Stimulated activated CD8-positive, alpha-beta memory T cell treated with anti-CD3 and anti-CD28 coated beads, Interleukin-15, amount 100 ng/mL, for 4 hours (primary cell): ENCODE results near the gene CERT1.

Source experiments
- DNase-seq, 2 donors: peaks; one replicate each; pipeline ENCODE4 v3.0.0-alpha.2; 2020; ENCODE audit warnings: low read depth in 2 of 2

CERT1 gene

GRCh38 chr5:75473463-75473862 is 38.0 kb downstream of the CERT1 start:
- no peak for DNase-seq

DNA sequence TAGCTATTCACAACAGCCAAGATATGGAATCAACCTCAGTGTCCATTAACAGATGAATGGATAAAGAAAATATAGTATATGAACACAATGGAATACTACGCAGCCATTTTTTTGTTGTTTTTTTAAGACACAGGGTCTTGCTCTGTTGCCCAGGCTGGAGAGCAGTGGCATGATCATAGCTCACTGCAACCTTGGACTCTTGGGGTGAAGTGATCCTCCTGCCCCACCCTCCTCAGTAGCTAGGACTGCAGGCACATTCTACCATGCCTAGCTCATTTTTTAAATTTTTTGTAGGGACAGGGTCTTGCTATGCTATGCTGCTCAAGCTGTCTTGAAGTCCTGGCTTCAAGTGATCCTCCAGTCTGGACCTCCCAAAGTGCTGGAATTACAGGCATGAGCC is 38.5 kb downstream of the CERT1 start:
- DNase-seq: no peak

GRCh38 chr5:75471193-75471592 is 40.2 kb downstream of the CERT1 start:
- no peak for DNase-seq

DNA sequence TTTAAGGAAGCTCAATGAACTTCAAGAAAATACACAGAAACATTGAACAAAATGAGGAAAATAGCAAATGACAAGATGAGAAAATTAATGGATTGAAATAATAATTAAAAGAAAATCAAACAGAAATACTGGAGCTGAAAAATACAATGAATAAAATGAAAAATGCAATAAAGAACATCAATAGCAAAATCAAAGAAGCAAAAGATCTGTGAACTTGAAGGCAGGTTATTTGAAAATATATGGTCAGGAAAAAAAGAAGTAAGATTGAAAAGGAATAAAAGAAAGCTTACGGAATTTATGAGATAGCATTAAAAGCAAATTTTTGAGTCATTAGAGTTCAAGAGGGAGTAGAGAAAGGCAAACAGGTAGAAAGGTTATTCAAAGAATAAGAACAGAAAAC is 42.4 kb downstream of the CERT1 start:
- DNase-seq: no peak

DNA sequence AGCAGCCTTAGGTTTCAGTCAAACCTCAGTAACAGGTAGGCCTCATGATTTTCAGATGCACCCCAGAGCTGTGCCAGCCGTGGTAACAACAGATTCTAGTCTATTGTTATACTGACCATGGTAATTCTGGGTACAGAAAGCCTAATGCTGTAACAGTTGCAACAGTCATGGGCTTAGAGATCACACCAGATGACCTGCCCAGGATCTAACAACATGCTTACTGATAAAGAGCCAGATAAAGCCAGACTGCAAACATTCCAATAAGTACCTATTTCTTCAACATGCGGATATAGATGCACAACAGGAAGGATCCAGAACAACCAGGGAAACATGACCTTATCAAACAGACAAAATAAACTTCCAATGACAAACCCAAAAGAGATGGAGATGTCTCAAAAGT is 42.8 kb downstream of the CERT1 start:
- no peak for DNase-seq

GRCh38 chr5:75466006-75466716 is 45.3 kb downstream of the CERT1 start:
- DNase-seq: no peak

GRCh38 chr5:75465480-75465879 is 45.9 kb downstream of the CERT1 start:
- no peak for DNase-seq

DNA sequence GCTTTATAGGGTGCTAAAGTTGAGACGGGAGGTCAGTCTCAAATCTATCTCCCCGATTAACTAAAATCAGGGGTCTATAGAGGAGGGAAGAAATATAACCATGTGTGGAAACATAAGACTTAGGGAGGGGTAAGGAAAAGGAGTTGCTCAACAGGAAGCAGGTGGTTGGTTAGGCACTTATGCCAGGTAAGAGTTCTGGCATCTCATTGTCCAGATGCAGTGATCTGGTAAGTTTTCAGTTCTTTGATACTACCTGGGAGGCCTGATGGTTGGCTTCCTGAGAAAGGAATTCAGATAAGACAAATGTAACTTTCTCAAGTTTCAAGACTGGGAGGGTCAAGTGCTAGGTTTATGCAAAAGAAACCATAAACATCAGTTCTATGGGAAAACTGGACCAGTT is 47.7 kb downstream of the CERT1 start:
- no peak for DNase-seq

GRCh38 chr5:75461679-75462078 is 49.8 kb downstream of the CERT1 start:
- DNase-seq: no peak

GRCh38 chr5:75460942-75461610 is 50.4 kb downstream of the CERT1 start:
- DNase-seq: no peak

- DNase-seq: no peak
These were observed 50.9 kb downstream of the CERT1 start for GRCh38 chr5:75460532-75460931.

- DNase-seq: no peak
These were observed 53.7 kb downstream of the CERT1 start for GRCh38 chr5:75457691-75458090.

DNA sequence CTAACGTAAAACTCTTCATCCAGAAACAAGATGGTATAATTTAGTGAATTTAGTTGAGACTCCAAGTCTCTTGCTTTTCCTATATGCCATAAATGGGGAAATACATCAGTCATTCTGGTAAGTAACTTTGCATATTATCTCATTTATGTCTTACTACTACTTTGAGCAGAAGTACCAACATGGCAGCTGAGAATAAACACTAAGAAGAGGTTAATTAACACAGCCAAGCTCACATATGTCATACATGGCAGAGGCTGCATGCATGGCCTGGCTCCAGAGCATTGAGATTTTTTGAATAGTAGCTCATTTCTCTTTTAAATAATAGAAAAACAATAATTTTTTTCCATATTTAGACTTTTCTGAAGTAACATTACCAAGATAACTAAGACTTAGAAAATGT is 54.3 kb downstream of the CERT1 start:
- no peak for DNase-seq

DNA sequence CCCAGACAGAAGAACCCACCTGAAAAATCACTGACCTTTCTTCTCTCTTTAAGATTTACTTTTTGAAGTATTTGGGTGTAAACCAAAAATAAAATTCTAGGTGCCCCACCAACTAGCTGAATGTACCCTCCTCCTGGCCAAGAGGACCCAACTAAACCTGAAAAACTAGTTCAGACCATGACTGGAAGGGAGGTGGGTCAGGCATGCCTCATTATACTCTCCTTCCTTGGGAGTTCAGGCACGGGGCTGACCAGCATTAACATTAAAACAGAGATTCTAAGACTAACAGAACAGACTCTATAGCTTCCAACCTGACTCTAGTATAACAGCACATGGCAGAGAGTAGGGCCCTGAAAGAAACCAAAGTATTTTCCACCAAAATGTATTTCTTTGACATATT is 61.4 kb downstream of the CERT1 start:
- DNase-seq: no peak

DNA sequence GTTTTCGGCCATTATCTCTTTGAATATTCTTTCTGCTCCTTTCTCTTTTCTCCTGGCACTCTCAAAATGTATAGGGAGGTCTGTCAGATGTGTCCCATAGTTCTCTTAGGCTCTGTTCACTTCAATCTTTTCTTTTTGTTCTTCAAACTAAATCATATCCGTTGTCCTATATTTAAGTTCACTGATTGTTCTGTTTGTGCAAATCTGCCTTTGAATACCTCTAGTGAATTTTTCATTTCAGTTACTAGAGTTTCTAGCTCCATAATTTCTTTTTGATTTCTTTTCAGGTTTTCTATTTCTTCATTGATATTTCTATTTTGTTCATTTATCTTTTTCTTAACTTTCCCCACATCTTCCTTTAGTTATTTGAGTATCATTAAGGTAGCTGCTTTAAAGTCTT is 65.4 kb downstream of the CERT1 start:
- DNase-seq: no peak

GRCh38 chr5:75441560-75441959 is 69.9 kb downstream of the CERT1 start:
- DNase-seq: no peak

GRCh38 chr5:75439276-75439675 is 72.2 kb downstream of the CERT1 start:
- DNase-seq: no peak

DNA sequence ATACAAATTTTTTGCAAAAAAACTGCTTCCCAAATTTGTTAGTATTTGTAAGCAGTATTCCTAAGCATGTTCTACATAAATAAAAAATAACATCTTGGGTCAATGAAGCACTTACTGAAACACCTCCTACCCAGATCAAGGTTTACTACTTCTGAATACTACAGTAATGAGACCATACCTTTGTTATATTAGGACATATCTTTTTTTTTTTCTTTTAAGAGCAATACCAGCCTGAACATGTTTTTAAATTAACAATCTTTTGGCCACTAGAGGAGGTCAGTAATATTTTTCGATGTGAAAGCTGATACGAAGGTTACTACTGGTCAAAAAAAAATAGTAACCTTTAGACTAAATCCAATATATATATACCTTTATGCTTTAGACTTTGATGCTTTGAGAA is 72.7 kb downstream of the CERT1 start:
- no peak for DNase-seq

DNA sequence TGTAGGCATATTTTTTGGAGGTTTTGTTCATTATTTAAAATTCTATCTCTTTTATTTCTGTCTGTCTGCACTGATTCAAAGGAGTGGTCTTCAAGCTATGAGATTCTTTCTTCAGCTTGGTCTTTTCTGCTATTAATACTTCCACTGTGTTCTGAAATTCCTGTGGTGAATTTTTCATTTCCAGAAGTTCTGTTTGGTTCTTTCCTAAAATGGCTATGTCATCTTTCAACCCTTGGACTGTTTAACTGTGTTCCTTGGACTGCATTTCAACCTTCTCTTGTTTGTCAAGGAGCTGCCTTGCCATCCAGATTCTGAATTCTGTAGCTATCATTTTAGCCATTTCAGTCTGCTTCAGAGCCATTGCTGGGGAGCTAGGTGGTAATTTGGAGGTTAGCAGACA is 76.3 kb downstream of the CERT1 start:
- no peak for DNase-seq

DNA sequence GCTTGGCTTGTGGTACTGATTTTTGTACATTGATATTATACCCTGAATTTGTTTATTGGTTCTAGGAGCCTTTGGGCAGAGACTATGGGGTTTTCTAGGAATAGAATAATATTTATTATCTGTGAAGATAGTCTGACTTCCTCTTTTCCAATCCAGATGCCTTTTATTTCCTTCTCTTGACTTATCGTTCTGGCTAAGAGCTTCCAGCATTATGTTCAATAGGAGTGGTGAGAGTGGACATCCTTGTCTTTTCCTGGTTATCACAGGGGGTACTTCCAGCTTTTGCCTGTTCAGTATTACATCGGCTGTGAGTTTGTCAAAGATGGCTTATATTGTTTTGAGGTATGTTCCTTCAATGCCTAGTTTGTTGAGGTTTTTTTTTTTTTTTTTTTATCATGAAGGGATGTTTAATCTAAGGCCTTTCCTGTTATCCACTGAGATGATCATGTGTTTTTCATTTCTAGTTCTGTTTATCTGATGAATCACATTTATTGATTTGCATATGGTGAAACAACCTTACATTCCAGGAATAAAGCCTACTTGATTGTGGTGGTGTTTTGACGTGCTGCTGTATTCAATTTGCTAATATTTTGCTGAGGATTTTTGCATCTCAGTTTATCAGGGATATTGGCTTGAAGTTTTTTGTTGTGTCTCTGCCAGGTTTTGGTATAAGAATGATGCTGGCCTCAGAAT is 77.5 kb downstream of the CERT1 start:
- DNase-seq: no peak

- DNase-seq: no peak
These were observed 97.2 kb downstream of the CERT1 start for GRCh38 chr5:75414241-75414640.

- no peak for DNase-seq
These were observed 99.1 kb downstream of the CERT1 start for GRCh38 chr5:75412111-75412990.
